Panc1 (cell line): Measurements from ENCODE around the gene ATP11C.

Source experiments
- POLR2AphosphoS5 ChIP-seq: IDR thresholded peaks from 2 replicates; pipeline ENCODE4 v1.6.1; 2012; ENCODE audit warnings: mild to moderate bottlenecking, low read depth, low read length, moderate library complexity
- TF ChIP-seq, protein P1 (sequence below), 2 experiments: IDR thresholded peaks; 2 replicates each; pipeline ENCODE4 v1.6.1; 2011 to 2012; ENCODE audit warnings: low read depth in 2 of 2, control low read depth in 1 of 2, low read length in 1 of 2, mild to moderate bottlenecking in 1 of 2, moderate library complexity in 1 of 2; ENCODE audit not compliant: insufficient read depth in 1 of 2

DNA sequence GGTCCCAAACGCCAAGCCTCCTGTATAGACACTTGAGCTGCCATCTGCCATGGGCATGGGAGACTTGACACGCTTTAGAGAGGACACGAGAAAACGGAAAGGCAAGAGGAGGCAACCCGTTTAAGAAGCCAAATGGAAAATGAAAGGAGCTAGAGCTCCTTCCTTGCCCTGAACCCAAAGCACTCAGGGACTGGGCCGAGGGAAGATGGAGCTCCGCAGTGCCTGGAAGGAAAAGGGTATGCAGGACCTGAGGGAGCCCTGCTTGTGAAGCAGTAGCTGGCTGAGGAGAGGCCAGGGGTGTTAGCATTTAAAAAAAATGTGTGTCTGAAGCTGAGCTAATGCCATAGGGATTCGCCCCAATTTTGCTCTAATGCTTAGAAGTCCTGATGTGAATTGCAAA is 239.9 kb downstream of the ATP11C start:
- no peak for TF ChIP-seq POLR2AphosphoS5
- TF ChIP-seq, protein P1, sequence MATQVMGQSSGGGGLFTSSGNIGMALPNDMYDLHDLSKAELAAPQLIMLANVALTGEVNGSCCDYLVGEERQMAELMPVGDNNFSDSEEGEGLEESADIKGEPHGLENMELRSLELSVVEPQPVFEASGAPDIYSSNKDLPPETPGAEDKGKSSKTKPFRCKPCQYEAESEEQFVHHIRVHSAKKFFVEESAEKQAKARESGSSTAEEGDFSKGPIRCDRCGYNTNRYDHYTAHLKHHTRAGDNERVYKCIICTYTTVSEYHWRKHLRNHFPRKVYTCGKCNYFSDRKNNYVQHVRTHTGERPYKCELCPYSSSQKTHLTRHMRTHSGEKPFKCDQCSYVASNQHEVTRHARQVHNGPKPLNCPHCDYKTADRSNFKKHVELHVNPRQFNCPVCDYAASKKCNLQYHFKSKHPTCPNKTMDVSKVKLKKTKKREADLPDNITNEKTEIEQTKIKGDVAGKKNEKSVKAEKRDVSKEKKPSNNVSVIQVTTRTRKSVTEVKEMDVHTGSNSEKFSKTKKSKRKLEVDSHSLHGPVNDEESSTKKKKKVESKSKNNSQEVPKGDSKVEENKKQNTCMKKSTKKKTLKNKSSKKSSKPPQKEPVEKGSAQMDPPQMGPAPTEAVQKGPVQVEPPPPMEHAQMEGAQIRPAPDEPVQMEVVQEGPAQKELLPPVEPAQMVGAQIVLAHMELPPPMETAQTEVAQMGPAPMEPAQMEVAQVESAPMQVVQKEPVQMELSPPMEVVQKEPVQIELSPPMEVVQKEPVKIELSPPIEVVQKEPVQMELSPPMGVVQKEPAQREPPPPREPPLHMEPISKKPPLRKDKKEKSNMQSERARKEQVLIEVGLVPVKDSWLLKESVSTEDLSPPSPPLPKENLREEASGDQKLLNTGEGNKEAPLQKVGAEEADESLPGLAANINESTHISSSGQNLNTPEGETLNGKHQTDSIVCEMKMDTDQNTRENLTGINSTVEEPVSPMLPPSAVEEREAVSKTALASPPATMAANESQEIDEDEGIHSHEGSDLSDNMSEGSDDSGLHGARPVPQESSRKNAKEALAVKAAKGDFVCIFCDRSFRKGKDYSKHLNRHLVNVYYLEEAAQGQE (IDR thresholded peaks at IDR 0.05; ENCODE audit: insufficient read depth in 1 of 2, low read depth in 2 of 2, low read length in 1 of 2): no peak
